Measurements from ENCODE around the gene SLC37A2. TPM values are rescaled to one million over a fixed set of nuclear protein-coding genes. Genes with fewer than 3 reads are reported as not detected.

The SLC37A2 gene
- total RNA-seq, 4 donors from 2014 or later = 0.75 to 2.1 (median 1.5) TPM

GRCh38 chr11:125105926-125106325 lies 42.8 kb downstream of the SLC37A2 start:
- no peaks in the 10 kb centered on the region for H3K9me3 ChIP-seq
- intact Hi-C loops (cut with DNase I; ENCODE audit: low total_unique reads) = no loop called here
- peaks cover 5 to 7% of the 10 kb centered on the region in 2 donors for H3K4me1 ChIP-seq
- H3K36me3 ChIP-seq = peaks cover 0 to 5% of the 10 kb centered on the region in 2 donors
- H3K27me3 ChIP-seq = no peaks in the 10 kb centered on the region
- DNase-seq = no peak
- no peak overlapping the region for H3K4me3 ChIP-seq
- peak in 1 of 2 donors; percentile 60 for ATAC-seq
- in situ Hi-C loops (cut with MboI; ENCODE audit: low sequenced_read_pairs in 4 of 4) = loop anchor here in 1 of 4 donors (25.0 kb wide), 2 partner anchors 456 to 781 kb away; partner anchors contain the start of genes EI24 and HYLS1
- TF ChIP-seq POLR2A (IDR thresholded peaks at IDR 0.05) = no peak
- TF ChIP-seq CTCF (IDR thresholded peaks at IDR 0.05 in 4 of 5, conservative IDR thresholded peaks at IDR 0.05 in 1 of 5) = no peak
- no peak overlapping the region for H3K27ac ChIP-seq

DNA sequence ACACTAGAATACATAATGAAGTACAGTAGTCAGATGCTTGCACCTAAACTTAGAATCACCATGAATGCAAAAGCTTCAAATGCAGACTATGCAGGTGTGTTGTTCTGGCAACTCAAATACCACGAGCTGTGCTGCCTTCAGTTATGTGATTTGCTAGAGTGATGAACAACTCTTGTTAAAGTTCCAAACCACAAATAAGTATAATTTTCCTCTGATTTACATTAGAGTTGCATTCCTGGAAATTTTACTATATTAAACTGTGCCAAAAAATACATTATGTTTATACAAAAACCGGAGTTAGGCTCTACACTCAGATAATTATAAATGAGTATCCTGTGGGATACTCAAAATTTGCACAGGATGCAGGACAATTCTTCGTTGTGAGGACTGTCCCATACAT lies 45.4 kb downstream of the SLC37A2 start:
- H3K36me3 ChIP-seq = no peaks in the 10 kb centered on the region
- intact Hi-C loops (cut with DNase I; ENCODE audit: low total_unique reads) (no loop called here), in situ Hi-C loops (cut with MboI; ENCODE audit: low sequenced_read_pairs in 4 of 4) (loop anchor here in 1 of 4 donors (25.0 kb wide), 2 partner anchors 454 to 779 kb away; partner anchors contain the start of genes EI24 and HYLS1)
- no peak for ATAC-seq
- peaks cover 11 to 15% of the 10 kb centered on the region in 2 donors for H3K4me1 ChIP-seq
- H3K9me3 ChIP-seq = no peaks in the 10 kb centered on the region
- DNase-seq = no peak
- TF ChIP-seq POLR2A (IDR thresholded peaks at IDR 0.05) (no peak), CTCF (IDR thresholded peaks at IDR 0.05 in 4 of 5, conservative IDR thresholded peaks at IDR 0.05 in 1 of 5) (no peak)
- no peak overlapping the region for H3K27ac ChIP-seq
- no peaks in the 10 kb centered on the region for H3K27me3 ChIP-seq
- H3K4me3 ChIP-seq = no peak overlapping the region

DNA sequence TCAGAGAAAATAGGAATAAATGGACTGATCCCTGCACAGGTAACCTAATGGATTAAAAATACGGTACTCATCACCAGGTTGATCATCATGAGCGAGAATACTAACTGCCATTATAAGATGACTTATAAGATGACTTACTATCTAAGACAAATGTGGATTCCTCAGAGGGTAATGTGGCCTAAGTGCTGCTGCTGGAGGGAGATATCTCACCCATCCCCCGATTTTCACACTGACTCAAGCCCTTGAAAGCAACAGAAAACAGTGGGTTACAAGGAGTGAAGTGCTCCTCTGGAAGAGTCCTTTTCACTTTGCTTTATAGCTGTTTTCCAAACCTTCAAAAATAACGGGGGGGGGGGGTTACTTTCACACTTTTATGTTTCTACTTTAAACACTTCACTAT lies 47.4 kb downstream of the SLC37A2 start:
- TF ChIP-seq POLR2A (IDR thresholded peaks at IDR 0.05) = no peak
- no peak for TF ChIP-seq CTCF (IDR thresholded peaks at IDR 0.05 in 4 of 5, conservative IDR thresholded peaks at IDR 0.05 in 1 of 5)
- H3K27me3 ChIP-seq = no peaks in the 10 kb centered on the region
- no peak overlapping the region for H3K27ac ChIP-seq
- no peaks in the 10 kb centered on the region for H3K36me3 ChIP-seq
- no peaks in the 10 kb centered on the region for H3K9me3 ChIP-seq
- in situ Hi-C loops (cut with MboI; ENCODE audit: low sequenced_read_pairs in 4 of 4) = loop anchor here in 2 of 4 donors (10.0 to 25.0 kb wide), 3 partner anchors 156 to 777 kb away; partner anchors contain the start of genes CCDC15 (in 2 of the 2), EI24 (in 1 of the 2) and HYLS1 (in 1 of the 2)
- no peak for ATAC-seq
- peaks cover 11 to 15% of the 10 kb centered on the region in 2 donors for H3K4me1 ChIP-seq
- DNase-seq = no peak
- intact Hi-C loops (cut with DNase I; ENCODE audit: low total_unique reads) = loop anchor here (2.0 to 5.0 kb wide), 3 partner anchors 54 to 317 kb away; partner anchors contain the start of genes CCDC15 and PKNOX2
- peak overlapping the region; percentile 86 to 97 (median 92) for H3K4me3 ChIP-seq

DNA sequence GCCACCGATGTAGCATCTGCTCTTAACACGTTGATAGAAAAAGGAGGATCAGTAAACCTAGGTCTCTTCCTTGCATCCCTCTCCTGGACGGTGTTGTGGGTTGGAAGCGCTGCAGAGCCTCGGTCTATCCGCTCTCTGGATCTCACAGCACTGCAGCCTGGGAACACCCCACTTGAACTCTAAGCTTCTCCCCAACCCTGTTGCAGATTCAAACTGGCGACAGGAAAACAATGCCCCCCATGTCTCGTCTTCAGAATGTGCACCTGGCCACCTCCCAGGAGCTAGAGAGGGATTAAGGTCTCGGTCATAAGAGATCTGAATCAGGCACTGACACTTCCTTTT lies 47.9 kb downstream of the SLC37A2 start:
- Histone ChIP-seq H3K36me3 (no peaks in the 10 kb centered on the region), H3K4me1 (peaks cover 11 to 15% of the 10 kb centered on the region in 2 donors), H3K27ac (peak overlapping the region; percentile 82 to 86 (median 84)), H3K9me3 (no peaks in the 10 kb centered on the region), H3K4me3 (peak overlapping the region; percentile 86 to 97 (median 92)), H3K27me3 (peaks cover 0 to 1% (median 0%) of the 10 kb centered on the region in 3 donors)
- intact Hi-C loops (cut with DNase I; ENCODE audit: low total_unique reads) (loop anchor here (1.0 to 5.0 kb wide), 5 partner anchors 13 to 438 kb away; partner anchors contain the start of genes CCDC15, PKNOX2, SIAE and SPA17), in situ Hi-C loops (cut with MboI; ENCODE audit: low sequenced_read_pairs in 4 of 4) (loop anchor here in 2 of 4 donors (10.0 to 25.0 kb wide), 3 partner anchors 156 to 776 kb away; partner anchors contain the start of genes CCDC15 (in 2 of the 2), EI24 (in 1 of the 2) and HYLS1 (in 1 of the 2))
- no peak for DNase-seq
- ATAC-seq = no peak
- no peak for TF ChIP-seq CTCF (IDR thresholded peaks at IDR 0.05 in 4 of 5, conservative IDR thresholded peaks at IDR 0.05 in 1 of 5)
- no peak for TF ChIP-seq POLR2A (IDR thresholded peaks at IDR 0.05)

Measured in gastrocnemius medialis (tissue), 4 donors.